HS-5 (cell line): ENCODE measurements around the gene ZFP1.

ENCODE experiments used
- DNase-seq: peaks from one replicate; pipeline ENCODE4 v3.0.0-alpha.2; 2012; ENCODE audit warnings: low read depth

Gene ZFP1

DNA sequence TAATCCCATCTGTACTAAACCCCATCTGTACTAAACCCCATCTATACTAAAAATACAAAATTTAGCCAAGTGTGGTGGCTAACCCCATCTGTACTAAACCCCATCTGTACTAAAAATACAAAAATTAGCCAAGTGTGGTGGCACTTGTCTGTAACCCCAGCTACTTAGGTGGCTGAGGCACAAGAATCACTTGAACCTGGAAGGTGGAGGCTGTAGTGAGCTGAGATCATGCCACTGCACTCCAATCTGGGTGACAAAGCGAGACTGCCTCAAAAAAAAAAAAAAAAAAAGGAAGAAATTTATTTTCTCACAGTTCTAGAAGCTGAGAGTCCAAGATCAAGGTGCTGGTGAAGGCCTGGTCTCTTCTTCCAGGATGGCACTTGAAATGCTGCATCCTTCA lies 12.1 kb downstream of the ZFP1 start:
- no peak for DNase-seq

DNA sequence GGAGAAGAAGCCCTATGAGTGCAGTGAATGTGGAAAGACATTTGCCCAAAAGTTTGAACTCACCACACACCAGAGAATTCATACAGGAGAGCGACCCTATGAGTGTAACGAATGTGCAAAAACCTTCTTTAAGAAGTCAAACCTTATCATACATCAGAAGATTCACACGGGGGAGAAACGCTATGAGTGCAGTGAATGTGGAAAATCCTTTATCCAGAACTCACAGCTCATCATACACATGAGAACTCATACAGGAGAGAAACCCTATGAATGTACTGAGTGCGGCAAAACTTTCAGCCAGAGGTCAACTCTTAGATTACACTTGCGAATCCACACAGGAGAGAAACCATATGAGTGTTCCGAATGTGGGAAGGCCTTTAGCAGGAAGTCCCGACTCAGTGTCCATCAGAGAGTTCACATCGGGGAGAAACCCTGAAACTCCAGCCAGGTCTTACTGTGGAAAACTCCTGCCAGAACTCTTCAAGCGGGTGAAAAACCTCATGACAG lies 21.6 kb downstream of the ZFP1 start:
- no peak for DNase-seq

DNA sequence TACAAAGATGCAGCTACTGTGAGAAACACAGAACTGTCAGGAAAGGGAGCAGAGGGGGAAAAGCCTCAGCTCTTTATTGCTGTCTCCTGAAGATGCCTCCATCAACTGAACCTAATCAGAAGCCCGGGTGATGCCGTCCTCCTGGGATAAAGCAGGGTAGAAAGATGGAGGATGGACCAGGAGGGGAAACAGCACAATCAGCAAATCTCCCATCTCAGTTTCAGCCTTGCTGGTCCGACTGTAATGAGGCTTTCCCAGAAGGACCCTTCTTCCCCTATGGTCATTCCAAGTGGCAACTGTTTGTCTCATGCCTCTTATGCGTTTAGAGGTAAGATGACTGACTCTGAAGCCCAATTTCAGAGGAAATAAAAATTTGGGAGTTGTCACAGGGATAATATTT lies 24.3 kb downstream of the ZFP1 start:
- DNase-seq, result no peak

- DNase-seq, result no peak
Observed at GRCh38 chr16:75175074-75175473, 26.8 kb downstream of the ZFP1 start.

DNA sequence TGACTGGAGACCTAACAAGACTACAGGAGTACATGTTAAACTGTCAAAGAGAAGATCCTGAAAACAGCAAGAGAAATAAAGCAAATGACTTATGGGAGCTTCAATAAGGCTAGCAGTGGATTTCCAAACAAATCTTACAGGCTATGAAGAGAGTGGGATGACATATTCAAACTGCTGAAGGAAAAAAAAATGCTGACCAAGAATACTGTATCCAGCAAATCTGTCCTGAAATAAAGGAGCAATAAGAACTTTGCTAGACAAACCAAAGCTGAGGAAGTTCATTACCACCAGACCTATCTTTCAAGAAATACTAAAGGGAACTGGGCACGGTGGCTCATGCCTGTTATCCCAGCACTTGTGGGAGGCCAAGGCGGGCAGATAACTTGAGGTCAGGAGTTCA lies 28.6 kb downstream of the ZFP1 start:
- DNase-seq, result no peak

- DNase-seq, result no peak
Observed at GRCh38 chr16:75179208-75179607, 30.9 kb downstream of the ZFP1 start.

DNA sequence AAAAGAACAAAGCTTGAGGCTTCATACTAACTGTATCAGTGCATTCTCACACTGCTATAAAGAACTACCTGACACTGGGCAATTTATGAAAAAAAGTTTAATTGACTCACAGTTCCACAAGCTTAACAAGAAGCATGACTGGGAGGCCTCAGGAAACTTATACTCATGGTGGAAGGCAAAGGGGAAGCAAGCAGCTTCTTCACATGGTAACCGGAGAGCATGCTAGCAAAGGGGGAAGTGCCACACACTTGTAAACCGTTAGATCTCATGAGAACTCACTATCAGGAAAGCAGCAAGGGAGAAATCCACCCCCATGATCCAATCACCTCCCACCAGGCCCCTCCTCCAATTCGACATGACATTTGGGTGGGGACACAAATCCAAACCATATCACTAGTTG lies 33.3 kb downstream of the ZFP1 start:
- DNase-seq, result no peak

- DNase-seq, result no peak
Observed at GRCh38 chr16:75188832-75189477, 40.6 kb downstream of the ZFP1 start.

GRCh38 chr16:75189638-75190245 lies 41.4 kb downstream of the ZFP1 start:
- no peak for DNase-seq

DNA sequence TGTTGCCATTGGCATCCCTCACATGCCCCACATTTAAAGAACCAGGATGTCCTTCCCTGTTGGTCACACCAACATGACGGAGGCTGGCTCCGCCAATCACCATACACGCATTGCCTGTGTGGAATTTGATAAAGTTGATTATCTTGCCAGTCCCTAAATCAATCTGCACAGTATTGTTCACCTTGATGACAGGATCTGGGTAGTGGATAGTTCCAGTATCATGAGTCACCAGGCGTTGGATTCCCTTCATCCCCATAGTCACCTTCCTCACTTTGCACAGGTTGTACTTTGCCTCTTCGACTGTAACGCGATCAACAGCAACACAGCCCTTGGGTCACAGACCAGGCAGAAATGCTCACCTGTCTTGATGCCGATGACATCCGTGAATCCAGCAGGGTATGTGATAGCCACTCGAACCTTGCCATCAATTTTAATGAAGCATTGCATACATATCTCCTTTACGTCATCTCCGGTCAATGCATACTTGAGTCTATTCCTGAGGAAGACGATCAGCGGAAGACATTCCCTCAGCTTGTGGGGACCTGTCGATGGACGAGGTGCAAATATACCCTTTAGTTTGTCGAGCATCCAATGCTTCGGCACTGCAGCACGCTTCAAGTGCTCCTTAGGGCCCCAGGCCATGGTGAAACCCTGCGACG lies 44.4 kb downstream of the ZFP1 start:
- DNase-seq, result no peak

DNA sequence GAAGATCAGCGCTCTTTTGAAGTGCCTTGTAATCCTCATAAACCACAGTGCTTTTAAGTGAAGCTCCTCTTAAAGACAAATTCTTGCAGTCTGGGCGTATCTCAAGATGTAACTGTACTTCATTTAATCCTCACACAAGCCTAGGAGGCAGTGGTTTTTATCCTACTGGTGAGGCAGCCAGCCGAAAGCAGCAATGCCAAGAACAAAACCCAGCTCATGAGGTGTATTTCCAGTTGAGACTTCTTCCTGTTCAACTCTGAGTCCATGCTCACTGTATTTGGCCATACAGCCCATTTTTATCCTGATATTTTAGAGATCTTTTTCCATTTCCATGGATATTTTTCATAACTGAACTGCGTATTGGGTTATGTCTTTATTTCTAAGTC lies 44.9 kb downstream of the ZFP1 start:
- DNase-seq, result no peak

DNA sequence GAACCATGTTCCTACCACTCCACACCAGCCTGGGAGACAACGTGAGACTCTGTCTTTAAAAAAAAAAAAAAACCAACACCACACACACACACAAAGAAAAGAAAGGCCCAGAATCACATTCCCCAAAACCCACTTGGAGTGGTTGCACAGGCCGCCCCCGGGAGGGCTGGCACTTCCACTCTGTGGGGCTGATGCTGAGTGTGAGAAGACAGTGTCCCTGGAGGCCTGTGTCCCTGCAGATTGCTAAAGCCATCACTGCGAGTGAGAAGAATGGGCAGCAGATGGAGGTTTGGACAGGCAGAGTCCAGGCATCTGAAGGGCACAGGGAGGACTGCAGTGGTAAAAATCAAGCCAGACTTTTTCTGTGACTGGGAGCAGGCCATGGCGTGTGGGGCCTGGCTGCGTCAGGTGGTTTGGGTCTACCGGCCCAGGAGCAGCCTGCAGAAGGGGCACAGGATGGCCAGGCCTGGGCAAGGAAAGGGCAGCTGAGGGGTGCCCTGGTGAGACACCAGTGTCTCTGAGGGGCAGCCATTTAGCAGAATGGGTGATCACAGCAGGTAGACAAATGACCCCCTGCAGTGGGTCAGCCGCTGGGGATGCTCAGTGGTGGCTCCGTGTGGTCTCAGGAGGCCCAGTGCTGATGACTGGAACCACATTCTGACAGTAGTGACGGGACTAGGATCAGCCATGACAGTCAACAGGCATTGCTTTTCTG lies 45.6 kb downstream of the ZFP1 start:
- no peak for DNase-seq

DNA sequence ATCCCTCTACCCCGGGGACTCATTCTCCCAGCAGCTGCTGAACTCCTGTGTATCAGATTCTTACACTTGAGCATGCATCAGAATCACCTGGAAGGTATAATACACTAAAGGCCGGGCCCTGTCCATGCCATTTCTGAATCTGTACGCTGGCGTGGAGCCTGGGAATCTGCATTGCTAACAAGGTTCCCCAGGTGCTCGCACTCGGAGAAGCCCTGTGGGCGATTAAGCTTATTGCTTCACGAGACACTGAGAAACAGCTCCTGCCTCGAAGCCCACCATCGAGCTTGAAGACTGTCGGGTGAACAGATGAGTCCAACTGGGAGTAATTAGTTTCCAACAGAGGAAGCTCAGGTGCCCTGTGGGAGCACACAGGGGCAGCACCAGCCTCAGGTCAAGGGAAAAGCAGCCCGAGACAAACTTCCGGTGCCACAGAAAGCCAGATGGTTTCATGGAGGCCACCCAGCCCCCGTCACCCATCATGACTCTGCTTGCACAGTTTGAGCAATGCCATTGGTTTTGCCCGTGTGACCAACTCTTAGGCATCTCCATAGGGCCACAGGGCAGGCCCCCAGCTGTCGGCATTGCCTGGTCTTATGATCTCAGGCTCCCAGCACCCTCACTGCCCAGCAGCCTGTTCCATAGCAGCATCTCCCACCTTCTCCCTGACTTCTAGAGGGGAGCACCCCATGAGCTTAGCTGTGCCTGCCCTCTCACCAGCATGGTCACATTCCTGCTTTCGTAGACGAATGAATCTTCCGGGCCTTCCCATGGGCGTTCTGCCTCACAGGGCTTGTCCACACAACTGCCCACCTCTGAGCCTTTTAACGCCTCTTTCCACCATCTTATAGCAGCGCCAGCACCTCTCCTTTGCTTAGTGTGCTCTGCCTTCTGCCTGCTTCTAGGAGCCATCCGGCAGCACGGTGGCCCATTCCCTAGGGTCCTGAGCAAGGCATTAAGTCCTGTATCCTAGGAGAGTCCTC lies 47.8 kb downstream of the ZFP1 start:
- DNase-seq, result no peak

- DNase-seq, result no peak
Observed at GRCh38 chr16:75196836-75197235, 48.5 kb downstream of the ZFP1 start.

DNA sequence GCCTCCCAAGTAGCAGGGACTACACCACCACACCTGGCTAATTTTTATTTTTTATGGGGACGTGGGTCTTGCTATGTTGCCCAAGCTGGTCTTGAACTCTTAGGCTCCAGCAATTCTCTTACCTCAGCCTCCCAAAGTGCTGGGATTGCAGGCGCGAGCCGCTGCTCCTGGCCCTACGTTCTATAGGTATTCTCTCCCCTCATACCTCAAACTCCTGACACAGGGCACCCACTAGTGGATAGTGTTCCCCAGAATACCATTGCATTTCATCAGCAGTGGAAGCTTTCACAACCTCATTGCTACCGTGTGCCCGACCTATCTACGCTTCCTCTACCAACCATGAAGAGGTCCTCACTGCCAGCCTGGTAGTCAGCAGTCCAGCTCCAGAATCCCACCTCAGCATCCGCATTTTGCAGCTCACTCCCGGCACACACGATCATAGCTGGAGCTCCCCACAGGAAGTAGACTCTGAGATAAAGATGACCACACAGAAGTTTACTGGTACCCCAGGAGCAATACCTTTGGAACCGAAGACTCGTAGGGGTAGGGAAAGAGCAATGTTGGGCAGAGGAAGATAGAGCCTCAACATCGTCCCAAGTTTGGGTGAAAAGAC lies 49.3 kb downstream of the ZFP1 start:
- DNase-seq, result no peak

DNA sequence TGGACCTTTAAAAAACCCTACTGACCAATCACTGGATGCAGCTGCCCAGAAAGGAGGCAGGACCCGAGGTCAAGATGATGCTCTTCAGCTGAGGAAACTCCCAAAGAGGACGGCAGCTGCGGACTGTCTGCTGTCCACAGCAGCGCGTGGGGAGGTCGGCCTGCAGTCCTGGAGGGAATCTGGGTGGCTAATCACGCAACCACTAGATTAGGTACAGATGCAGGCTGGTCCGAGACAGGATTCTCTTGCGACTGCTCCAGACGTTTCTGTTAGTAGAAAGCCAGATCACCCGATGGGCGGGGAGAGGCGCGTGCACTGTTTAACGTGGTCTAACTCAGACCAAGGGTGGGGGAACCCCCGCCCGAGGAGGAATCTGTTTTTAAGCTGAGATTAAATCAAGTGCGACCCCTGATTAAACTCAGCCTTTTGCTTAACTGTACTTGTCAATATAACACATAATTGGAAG lies 49.8 kb downstream of the ZFP1 start:
- no peak for DNase-seq

- DNase-seq, result no peak
Observed at GRCh38 chr16:75202069-75202590, 53.8 kb downstream of the ZFP1 start.

DNA sequence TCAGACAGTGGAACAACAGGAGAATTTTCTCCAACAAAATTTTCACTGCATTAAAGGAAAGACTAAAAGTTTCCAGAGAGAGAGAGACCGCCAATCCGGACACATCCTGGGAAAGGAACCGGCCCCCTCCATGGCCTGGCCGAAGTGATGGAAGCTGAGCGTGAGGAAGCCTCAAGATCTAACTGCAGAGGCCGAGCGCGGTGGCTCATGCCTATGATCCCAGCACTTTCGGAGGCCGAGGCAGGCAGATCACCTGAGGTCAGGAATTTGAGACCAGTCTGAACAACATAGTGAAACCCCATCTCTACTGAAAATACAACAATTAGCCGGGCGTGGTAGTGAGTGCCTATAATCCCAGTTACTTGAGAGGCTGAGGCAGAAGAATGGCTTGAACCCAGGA lies 54.8 kb downstream of the ZFP1 start:
- no peak for DNase-seq

DNA sequence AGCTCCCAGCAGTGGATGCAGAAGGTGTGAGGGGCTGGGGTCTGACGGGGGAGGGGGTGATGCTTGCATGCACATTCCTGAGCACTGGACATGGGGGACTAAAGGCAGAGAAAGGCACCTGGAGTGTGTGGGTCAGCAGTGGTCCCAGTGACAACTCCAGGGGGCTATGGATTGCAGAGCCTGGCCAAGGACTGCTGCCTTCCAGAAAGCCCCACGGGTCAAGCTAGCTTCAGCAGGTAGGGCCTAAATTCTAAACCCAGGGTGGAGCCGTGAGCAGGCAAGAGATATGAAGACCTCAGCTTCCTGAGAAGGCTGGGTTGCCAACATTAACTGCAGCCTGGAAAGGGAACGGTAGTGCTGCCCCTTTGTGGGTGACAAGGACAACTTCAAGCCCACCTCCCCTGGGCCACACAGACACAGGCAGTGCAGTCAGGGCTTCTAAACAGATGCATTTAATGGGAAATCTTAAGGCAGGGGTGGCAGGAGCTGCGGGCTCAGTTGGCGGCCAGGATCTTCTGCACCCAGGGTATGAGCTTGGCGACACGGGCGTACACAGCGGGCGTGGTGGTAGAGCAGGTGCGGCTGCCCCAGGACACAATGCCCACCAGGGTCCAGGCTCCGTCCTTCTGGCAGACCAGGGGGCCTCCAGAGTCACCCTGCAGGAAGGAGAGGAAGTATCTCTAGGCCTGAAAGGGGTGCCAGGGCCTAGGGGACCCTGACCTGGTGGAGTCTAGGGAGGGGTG lies 55.5 kb downstream of the ZFP1 start:
- DNase-seq, result no peak

DNA sequence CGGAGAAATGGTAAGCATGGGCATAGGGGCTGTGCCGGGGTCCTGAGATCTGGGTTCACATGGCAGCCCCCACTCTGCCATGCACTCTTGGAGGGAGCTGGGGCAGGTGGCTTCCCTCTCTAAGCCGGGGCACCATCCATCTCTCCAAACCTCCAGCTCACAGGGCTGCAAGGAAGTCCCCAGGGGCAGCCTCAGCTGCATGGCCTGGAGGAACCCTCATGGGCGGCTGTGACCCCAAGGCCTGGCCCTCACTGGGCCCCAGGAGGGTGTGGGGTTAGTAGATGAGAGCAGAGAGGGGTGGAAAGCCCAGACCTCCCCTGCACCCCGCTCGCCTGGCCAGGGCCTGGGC lies 56.1 kb downstream of the ZFP1 start:
- DNase-seq, result no peak
